T-helper 2 cell treated with Interferon-gamma antibody and Interleukin-4, amounts not matched to agents 100 ng/mL and 5 ng/mL, for 36 hours (primary cell): ENCODE data around the gene AJAP1. TPM values are rescaled to one million over a fixed set of nuclear protein-coding genes. Genes with fewer than 3 reads are reported as not detected.

ENCODE experiments used
- intact Hi-C: fragments of 100-400 bp; cut with micrococcal nuclease; formaldehyde crosslinking; loops from one replicate; pipeline ENCODE4 v1.15.1; 2023
- total RNA-seq: library from RNA; stranded (reverse); gene quantifications from 2 replicates; pipeline ENCODE4 v1.2.3, GENCODE V29; 2022

The AJAP1 gene
- total RNA-seq, 1 donor from 2014 or later = 0.07 TPM

GRCh38 chr1:4729090-4729471 is 74.7 kb downstream of the AJAP1 start:
- intact Hi-C loops = no loop called here

GRCh38 chr1:4730078-4730477 is 75.7 kb downstream of the AJAP1 start:
- intact Hi-C loops = no loop called here

- intact Hi-C loops = no loop called here
These were observed 79.2 kb downstream of the AJAP1 start for GRCh38 chr1:4733446-4734177.

- intact Hi-C loops = no loop called here
These were observed 79.8 kb downstream of the AJAP1 start for GRCh38 chr1:4734219-4734618.

- intact Hi-C loops = no loop called here
These were observed 80.4 kb downstream of the AJAP1 start for GRCh38 chr1:4734791-4735190.

- intact Hi-C loops = no loop called here
These were observed 81.8 kb downstream of the AJAP1 start for GRCh38 chr1:4736254-4736653.

GRCh38 chr1:4741876-4742423 is 87.5 kb downstream of the AJAP1 start:
- intact Hi-C loops = no loop called here

GRCh38 chr1:4743978-4744750 is 89.8 kb downstream of the AJAP1 start:
- intact Hi-C loops = no loop called here

- intact Hi-C loops = no loop called here
These were observed 91.2 kb downstream of the AJAP1 start for GRCh38 chr1:4745560-4745959.

GRCh38 chr1:4749406-4749805 is 95.0 kb downstream of the AJAP1 start:
- intact Hi-C loops = no loop called here

- intact Hi-C loops = no loop called here
These were observed 95.8 kb downstream of the AJAP1 start for GRCh38 chr1:4750177-4750576.

GRCh38 chr1:4752059-4752458 is 97.7 kb downstream of the AJAP1 start:
- intact Hi-C loops = no loop called here

GRCh38 chr1:4754816-4755215 is 100.4 kb downstream of the AJAP1 start:
- intact Hi-C loops = no loop called here

- intact Hi-C loops = no loop called here
These were observed 101.0 kb downstream of the AJAP1 start for GRCh38 chr1:4755301-4755845.

GRCh38 chr1:4755864-4756504 is 101.6 kb downstream of the AJAP1 start:
- intact Hi-C loops = no loop called here

- intact Hi-C loops = no loop called here
These were observed 102.6 kb downstream of the AJAP1 start for GRCh38 chr1:4756851-4757580.

- intact Hi-C loops = no loop called here
These were observed 105.3 kb downstream of the AJAP1 start for GRCh38 chr1:4759671-4760070.

GRCh38 chr1:4760088-4760487 is 105.7 kb downstream of the AJAP1 start:
- intact Hi-C loops = no loop called here

- intact Hi-C loops = no loop called here
These were observed 106.9 kb downstream of the AJAP1 start for GRCh38 chr1:4761324-4761723.

- intact Hi-C loops = no loop called here
These were observed 107.7 kb downstream of the AJAP1 start for GRCh38 chr1:4762146-4762545.

- intact Hi-C loops = no loop called here
These were observed 112.9 kb downstream of the AJAP1 start for GRCh38 chr1:4767308-4767707.
